ENCODE measurements around the gene BCAS3. TPM values are rescaled to one million over a fixed set of nuclear protein-coding genes. Genes with fewer than 3 reads are reported as not detected.

BCAS3 gene
- total RNA-seq, 1 experiment from 2014 or later, result 11.4 TPM

DNA sequence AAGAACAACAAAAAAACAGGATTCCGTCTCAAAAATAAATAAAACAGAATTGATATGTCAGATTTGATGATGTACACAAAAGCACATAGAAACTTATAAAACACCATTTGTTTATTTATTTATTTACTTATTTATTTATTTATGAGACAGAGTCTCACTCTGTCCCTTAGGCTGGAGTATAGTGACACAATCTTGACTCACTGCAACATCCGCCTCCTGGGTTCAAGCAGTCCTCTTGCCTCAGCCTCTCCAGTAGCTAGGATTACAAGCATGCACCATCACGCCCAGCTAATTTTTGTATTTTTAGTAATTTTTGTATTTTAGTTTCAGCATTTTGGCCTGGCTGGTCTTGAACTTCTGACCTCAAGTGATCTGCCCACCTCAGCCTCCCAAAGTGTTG lies 21.4 kb downstream of the BCAS3 start:
- Histone ChIP-seq H3K4me3 (ENCODE audit: insufficient read depth, low read depth, low read length) (no peak overlapping the region), H3K36me3 (replicated peaks; ENCODE audit: control insufficient read depth, insufficient read depth, low read length) (no peaks in the 10 kb centered on the region), H3K27me3 (ENCODE audit: control insufficient read depth, insufficient read depth, low read length) (no peaks in the 10 kb centered on the region)
- no peak for DNase-seq

DNA sequence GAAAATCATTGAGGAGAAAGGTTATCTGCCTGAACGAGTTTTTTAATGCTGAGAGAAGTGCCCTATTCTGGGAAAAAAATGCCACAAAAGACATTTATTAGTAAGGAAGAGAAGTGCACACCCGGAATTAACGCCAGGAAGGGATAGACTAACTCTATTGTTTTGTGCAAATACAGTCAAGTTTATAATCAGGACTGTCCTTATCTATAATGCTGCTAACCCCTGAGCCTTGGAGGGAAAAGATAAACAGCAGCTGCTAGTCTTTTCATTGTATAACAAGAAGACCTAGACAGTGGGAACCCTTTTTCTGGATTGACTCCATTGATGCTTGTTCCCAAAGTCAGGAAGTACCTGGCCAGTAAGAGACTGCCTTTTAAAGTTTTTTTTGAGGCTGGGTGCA lies 26.5 kb downstream of the BCAS3 start:
- Histone ChIP-seq H3K27me3 (ENCODE audit: control insufficient read depth, insufficient read depth, low read length) (no peaks in the 10 kb centered on the region), H3K36me3 (replicated peaks; ENCODE audit: control insufficient read depth, insufficient read depth, low read length) (no peaks in the 10 kb centered on the region), H3K4me3 (ENCODE audit: insufficient read depth, low read depth, low read length) (no peak overlapping the region)
- DNase-seq, result no peak

DNA sequence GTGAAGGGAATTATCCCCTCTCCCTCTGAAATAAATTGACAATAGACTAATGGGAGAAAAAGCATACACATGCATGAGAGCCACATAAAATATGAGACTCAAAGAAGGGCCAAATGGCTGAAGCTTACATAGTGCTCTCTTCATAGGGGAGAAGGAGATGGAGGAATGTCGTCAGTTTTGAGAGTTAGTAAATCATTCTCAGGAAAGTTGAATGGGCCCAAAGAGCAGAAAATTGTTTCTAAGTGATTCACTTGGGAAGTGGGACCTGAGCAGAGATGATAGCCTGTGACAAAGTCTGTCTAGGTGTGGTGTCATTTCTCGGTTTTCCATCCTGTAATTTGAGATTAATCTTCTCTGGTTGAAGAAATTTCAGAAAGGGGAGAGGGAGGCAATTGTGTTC lies 35.0 kb downstream of the BCAS3 start:
- Histone ChIP-seq H3K36me3 (replicated peaks; ENCODE audit: control insufficient read depth, insufficient read depth, low read length) (no peaks in the 10 kb centered on the region), H3K27me3 (ENCODE audit: control insufficient read depth, insufficient read depth, low read length) (no peaks in the 10 kb centered on the region)
- DNase-seq, result no peak

DNA sequence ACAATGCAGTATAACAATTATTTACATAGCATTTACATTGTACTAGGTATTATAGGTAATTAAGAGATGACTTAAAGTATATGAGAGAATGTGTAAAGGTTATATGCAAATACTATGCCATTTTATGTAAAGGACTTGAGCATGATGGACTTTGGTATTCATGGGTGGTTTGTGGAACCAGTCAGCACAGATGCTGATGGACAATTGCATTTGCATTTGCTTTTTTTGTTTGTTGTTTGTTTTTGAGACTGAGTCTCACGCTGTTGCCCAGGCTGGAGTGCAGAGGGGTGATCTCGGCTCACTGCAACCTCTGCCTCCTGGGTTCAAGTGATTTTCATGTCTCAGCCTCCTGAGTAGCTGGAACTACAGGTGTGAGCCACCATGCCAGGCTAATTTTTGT lies 36.0 kb downstream of the BCAS3 start:
- Histone ChIP-seq H3K36me3 (replicated peaks; ENCODE audit: control insufficient read depth, insufficient read depth, low read length) (no peaks in the 10 kb centered on the region), H3K4me3 (ENCODE audit: insufficient read depth, low read depth, low read length) (no peak overlapping the region), H3K27me3 (ENCODE audit: control insufficient read depth, insufficient read depth, low read length) (no peaks in the 10 kb centered on the region)
- no peak for DNase-seq

More for the DNA sequence above, 35.0 kb downstream of the BCAS3 start:
- no peak overlapping the region for H3K4me3 ChIP-seq (ENCODE audit: insufficient read depth, low read depth, low read length)

DNA sequence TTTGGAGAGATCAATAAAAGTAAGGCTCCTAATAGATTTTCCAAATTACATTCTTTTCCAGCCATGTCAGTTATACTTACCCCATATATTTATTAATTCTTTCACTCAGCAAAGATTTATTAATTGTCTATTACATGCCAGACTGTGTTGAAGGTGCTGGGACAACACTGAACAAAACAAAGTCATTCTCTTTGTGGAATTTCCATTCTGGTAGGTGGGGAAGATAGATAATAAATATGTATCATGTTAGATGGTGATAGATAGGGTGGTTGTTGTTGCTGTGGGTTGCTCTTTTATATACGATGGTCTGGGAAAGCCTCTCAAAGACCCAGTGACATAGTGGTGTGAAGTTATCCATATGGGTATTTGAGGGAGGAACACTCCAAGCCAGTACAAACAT lies 39.1 kb downstream of the BCAS3 start:
- no peak for DNase-seq
- H3K4me3 ChIP-seq (ENCODE audit: insufficient read depth, low read depth, low read length), result no peak overlapping the region
- no peaks in the 10 kb centered on the region for H3K36me3 ChIP-seq (replicated peaks; ENCODE audit: control insufficient read depth, insufficient read depth, low read length)
- no peaks in the 10 kb centered on the region for H3K27me3 ChIP-seq (ENCODE audit: control insufficient read depth, insufficient read depth, low read length)

DNA sequence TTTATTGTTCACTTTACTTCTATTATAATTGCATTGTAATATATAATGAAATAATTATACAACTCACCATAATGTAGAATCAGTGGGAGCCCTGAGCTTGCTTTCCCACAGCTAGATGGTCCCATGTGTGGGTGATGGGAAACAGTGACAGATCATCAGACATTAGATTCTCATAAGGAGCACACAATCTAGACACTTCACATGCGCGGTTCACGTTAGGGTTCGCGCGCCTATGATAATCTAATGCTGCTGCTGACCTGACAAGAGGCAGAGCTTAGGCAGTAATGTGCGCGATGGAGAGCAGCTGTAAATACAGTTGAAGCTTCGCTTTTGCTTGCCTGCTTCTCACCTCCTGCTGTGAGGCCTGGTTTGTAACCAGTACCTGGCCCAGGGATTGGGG lies 40.2 kb downstream of the BCAS3 start:
- H3K27me3 ChIP-seq (ENCODE audit: control insufficient read depth, insufficient read depth, low read length), result no peaks in the 10 kb centered on the region
- no peak for DNase-seq

DNA sequence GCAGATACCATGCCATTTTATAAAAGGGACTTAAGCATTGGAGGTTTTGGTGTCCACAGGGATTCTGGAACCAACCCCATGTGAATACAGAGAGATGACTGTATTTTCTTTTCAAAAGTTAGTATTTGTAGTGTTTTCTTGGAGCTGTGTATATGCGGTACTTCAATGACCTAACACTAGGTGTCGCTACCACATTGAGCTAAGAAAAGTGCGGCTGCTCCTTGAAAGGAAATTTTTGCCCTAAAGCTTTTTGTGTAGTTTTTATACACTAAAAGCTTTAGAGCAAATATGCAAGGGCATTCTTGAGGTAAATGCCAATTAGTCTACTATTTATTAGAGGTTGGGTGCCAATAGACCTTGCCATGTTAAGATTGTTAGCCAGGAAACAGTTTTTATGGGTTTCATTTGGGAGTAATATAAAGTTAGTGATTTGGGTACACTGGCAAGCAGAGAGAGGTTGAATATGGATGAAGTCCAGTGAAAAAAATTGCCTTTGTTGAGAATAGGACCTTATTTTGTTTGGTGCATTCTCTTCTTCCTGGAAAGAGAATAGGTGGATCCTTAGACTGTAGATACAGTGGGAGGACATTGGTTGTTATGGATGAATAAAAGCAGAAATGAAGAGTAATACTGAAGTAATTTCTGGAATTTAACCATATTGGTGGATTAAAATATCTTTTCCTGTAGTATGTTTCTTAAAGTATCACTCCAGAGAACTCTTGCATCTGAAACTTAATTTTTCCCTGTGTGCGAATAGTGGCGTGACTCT lies 43.3 kb downstream of the BCAS3 start:
- no peaks in the 10 kb centered on the region for H3K27me3 ChIP-seq (ENCODE audit: control insufficient read depth, insufficient read depth, low read length)
- peak; percentile 49 for DNase-seq

More for the DNA sequence above, 40.2 kb downstream of the BCAS3 start:
- no peak overlapping the region for H3K4me3 ChIP-seq (ENCODE audit: insufficient read depth, low read depth, low read length)
- no peaks in the 10 kb centered on the region for H3K36me3 ChIP-seq (replicated peaks; ENCODE audit: control insufficient read depth, insufficient read depth, low read length)

DNA sequence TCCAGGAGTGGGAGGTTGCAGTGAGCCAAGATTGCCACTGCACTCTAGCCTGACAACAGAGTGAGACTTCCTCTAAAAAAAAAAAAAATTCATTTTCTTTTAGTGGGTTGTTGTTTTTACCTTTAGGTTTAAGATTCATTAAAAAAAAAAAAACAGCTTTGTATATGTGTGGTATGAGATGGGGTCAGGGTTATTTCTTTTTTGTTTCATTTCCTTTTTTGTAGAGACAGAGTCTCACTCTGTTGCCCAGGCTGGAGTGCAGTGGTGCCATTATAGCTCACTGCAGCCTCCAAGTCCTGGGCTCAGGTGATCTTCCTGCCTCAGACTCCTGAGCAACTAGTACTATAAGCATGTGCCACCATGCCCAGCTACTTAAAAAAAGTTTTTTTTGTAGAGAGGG lies 47.0 kb downstream of the BCAS3 start:
- Histone ChIP-seq H3K4me3 (ENCODE audit: insufficient read depth, low read depth, low read length) (no peak overlapping the region), H3K36me3 (replicated peaks; ENCODE audit: control insufficient read depth, insufficient read depth, low read length) (no peaks in the 10 kb centered on the region), H3K27me3 (ENCODE audit: control insufficient read depth, insufficient read depth, low read length) (no peaks in the 10 kb centered on the region)
- DNase-seq, result no peak

More for the DNA sequence above, 43.3 kb downstream of the BCAS3 start:
- Histone ChIP-seq H3K36me3 (replicated peaks; ENCODE audit: control insufficient read depth, insufficient read depth, low read length) (no peaks in the 10 kb centered on the region), H3K4me3 (ENCODE audit: insufficient read depth, low read depth, low read length) (no peak overlapping the region)

DNA sequence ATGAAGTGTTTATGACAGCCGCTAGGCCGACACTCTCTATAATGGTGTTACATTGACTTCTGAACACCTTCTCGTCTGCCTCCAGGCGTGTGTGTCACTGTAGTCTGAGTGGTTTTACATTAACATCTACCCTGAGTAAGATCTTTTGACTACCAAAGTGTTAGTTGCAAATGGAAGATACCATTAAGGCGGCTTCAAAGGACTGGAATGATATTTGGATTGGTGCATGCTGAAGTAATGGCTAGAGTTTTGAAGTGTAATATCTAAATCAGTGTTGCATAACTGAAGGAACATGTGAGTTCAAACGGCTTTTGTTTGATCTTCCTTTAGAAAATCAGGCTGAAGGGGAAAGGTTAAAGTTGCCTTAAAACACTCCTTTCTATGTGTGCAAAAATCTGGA lies 52.2 kb downstream of the BCAS3 start:
- Histone ChIP-seq H3K4me3 (ENCODE audit: insufficient read depth, low read depth, low read length) (no peak overlapping the region), H3K27me3 (ENCODE audit: control insufficient read depth, insufficient read depth, low read length) (no peaks in the 10 kb centered on the region), H3K36me3 (replicated peaks; ENCODE audit: control insufficient read depth, insufficient read depth, low read length) (no peaks in the 10 kb centered on the region)
- no peak for DNase-seq

DNA sequence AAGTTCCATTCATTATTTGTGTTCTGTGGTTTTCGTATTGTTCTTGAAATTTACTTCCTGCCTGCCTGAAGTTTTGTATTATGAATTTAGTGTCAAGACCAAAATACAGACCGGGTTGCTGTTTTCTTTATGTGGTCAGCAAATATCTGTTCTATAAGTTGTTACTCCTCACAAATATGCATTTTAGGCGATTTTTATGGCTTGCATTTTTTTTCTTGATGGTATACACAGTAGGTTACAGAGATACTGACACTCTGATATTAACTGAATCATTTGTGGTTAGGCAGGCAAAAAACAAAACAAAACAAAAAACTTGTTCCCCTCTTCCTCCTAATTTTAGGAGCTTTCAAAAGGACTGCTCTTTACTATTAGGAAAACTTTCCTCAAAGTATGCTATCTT lies 52.6 kb downstream of the BCAS3 start:
- no peak overlapping the region for H3K4me3 ChIP-seq (ENCODE audit: insufficient read depth, low read depth, low read length)
- DNase-seq, result no peak
- no peaks in the 10 kb centered on the region for H3K27me3 ChIP-seq (ENCODE audit: control insufficient read depth, insufficient read depth, low read length)
- no peaks in the 10 kb centered on the region for H3K36me3 ChIP-seq (replicated peaks; ENCODE audit: control insufficient read depth, insufficient read depth, low read length)

DNA sequence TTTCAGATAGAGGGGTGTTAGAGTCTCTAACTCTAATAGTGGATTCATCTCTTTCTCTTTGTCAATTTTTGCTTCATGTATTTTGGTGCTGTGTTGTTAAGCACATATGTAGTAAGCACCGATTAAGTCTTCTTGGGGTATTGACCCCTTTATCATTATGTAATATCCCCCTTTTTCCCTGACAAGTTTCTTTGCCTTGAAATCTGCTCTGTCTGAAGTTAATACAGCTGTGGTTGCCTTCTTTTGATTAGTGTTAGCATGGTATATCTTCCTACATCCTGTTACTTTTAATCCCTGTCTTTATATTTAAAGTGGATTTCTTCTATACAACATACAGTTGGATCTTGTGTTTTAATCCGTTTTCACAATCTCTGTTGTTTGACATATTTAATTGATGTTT lies 60.6 kb downstream of the BCAS3 start:
- H3K4me3 ChIP-seq (ENCODE audit: insufficient read depth, low read depth, low read length), result no peak overlapping the region
- DNase-seq, result no peak
- H3K27me3 ChIP-seq (ENCODE audit: control insufficient read depth, insufficient read depth, low read length), result no peaks in the 10 kb centered on the region
- no peaks in the 10 kb centered on the region for H3K36me3 ChIP-seq (replicated peaks; ENCODE audit: control insufficient read depth, insufficient read depth, low read length)

DNA sequence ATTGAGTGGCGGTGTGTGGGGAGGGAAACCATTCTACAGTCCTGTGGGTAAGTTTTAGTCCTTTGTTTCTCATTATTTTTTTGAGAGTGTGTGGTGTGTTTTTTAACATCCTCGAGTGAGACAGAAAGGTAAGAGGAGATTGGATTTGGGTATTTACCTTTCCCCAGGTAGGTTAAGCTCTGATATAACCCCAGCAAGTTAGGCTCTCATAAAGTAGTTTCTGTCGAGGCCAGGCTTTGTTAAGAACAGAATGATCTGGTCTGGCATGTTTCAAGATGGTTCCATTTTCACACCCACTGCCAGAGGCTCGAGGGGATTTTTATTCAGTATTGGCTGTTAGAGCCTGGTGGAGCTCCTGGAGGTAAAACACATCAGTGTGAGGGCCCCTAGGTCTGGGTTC lies 62.9 kb downstream of the BCAS3 start:
- no peaks in the 10 kb centered on the region for H3K36me3 ChIP-seq (replicated peaks; ENCODE audit: control insufficient read depth, insufficient read depth, low read length)
- DNase-seq, result no peak
- H3K4me3 ChIP-seq (ENCODE audit: insufficient read depth, low read depth, low read length), result no peak overlapping the region
- no peaks in the 10 kb centered on the region for H3K27me3 ChIP-seq (ENCODE audit: control insufficient read depth, insufficient read depth, low read length)

DNA sequence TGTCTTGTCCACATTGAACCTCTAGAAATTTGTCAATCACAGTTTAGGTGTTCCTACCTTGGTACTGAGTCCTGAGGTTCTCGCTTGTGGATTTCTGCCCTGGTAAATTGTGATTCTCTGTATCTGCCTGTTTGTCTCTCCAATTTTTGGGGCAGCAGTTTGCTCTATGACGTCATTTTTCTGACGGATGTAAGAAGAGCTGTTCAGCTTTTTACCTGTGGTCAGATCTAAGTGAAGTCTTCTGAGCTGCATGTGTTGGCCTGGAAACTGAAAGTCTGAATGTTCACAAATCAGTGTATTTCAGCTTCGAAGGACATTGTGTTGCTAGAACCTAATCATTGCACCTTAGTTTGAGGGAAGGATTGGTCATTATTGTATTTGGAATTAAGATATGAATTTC lies 63.4 kb downstream of the BCAS3 start:
- H3K4me3 ChIP-seq (ENCODE audit: insufficient read depth, low read depth, low read length), result no peak overlapping the region
- DNase-seq, result no peak
- no peaks in the 10 kb centered on the region for H3K36me3 ChIP-seq (replicated peaks; ENCODE audit: control insufficient read depth, insufficient read depth, low read length)
- no peaks in the 10 kb centered on the region for H3K27me3 ChIP-seq (ENCODE audit: control insufficient read depth, insufficient read depth, low read length)

DNA sequence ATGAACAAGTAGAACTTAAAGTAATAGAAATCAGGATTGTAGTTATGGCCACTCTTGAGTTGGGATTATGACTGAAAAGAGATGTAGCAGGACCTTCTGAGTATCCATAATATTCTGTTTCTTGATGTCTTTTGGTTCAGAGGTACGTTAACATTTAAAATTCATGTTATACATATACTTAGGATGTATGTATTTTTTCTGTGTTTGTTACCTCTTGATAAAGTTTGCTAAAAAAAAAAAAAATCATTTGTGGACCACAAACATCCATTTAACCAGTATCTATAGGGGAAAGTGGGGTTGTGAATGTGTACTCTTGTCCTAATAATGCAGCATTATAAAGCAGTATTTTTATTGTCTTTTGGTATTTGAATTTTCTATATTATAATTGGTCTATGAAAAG lies 65.6 kb downstream of the BCAS3 start:
- Histone ChIP-seq H3K36me3 (replicated peaks; ENCODE audit: control insufficient read depth, insufficient read depth, low read length) (no peaks in the 10 kb centered on the region), H3K4me3 (ENCODE audit: insufficient read depth, low read depth, low read length) (no peak overlapping the region), H3K27me3 (ENCODE audit: control insufficient read depth, insufficient read depth, low read length) (no peaks in the 10 kb centered on the region)
- no peak for DNase-seq

DNA sequence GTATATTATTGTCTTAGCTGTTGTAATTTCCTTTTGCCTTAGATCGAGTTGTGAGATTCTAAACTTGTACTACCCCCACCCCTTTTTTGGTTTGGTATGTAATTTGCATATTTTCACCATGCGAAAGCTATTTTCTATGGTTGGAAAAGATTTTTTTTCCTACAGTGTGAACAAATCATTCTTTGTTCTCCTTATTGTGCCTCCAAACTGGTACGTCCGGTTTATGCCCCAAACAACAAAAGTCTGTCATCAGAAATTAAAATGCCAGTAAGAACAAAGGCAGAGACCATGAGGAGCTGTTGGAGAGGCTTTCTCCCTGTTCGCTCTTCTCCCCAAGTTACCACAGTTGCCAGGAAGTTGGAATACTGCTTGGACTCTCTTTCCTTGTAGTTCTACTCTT lies 66.1 kb downstream of the BCAS3 start:
- Histone ChIP-seq H3K4me3 (ENCODE audit: insufficient read depth, low read depth, low read length) (no peak overlapping the region), H3K27me3 (ENCODE audit: control insufficient read depth, insufficient read depth, low read length) (no peaks in the 10 kb centered on the region), H3K36me3 (replicated peaks; ENCODE audit: control insufficient read depth, insufficient read depth, low read length) (no peaks in the 10 kb centered on the region)
- DNase-seq, result no peak
